ENCODE results near the gene MAPK4. TPM values are rescaled to one million over a fixed set of nuclear protein-coding genes. Genes with fewer than 3 reads are reported as not detected.

Gene MAPK4
- polyA plus RNA-seq, 1 donor, result 10.9 TPM

DNA sequence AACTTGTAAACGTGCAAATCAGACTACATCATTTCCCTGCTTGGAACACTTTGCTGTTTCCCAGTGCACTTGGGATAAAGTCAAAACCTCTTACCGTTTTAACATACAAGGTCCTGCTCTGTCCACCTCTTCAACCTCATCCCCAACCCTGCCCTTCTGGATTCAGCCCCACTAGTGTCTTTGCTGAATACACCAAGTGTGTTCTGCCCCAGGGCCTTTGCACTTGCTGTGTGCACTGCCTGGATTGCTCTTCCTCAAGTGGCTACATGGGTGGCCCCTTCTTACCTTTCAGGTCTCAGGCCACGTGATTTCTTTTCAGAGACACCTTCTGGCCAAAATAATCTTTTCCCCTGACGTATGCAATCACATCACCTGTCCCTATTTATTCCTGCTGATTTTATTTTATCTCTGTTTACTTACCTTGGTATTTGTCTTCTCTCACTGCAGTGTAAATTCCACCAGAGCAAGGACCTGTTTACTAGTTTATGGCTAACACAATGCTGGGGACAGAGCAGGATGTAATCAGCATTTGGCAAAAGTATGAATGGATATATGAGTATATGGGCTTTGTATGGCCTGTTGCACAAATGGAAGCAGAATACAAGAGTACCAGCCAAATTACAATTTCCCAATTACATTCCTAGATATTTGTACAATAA is 63.9 kb downstream of the MAPK4 start:
- DNase-seq (ENCODE audit: low read depth), result no peak

DNA sequence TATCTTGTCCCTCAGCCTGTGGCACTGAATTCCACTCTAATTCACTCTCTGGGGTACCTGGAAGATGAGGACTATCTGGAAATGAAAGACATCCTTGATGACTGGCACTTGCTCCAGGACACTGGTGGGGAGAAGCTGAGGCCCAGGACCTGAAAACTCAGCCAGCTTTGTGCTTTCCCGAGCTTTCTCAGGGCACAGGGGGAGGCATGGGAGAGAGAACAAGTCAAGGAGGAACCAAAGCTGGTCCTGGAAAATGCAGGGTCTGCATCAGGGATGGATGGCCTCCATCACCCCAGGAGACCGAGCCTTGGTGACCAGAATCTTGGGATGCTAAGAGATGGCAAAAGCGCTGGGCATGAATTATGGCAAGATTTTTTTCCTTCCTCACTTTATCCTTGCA is 65.1 kb downstream of the MAPK4 start:
- no peak for DNase-seq (ENCODE audit: low read depth)

DNA sequence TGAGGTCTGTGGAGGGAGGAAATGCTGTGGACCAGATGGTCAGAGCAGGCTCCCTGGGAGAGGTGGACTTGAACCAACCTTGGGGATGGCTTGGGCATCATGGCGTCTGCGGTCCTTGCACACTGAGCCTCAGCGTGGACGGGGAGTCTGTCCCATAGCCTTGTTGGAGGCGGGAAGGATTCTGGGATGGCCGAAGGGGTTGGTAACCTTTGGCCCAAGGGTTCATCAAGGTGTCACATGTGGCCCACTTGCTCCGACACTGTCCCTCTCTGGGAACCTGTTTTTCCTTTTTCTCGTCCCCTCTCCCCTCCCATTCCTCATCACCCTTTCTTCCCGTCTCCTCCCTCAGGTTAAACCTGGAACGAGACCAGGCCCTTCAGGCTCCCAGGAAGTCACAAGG is 66.4 kb downstream of the MAPK4 start:
- DNase-seq (ENCODE audit: low read depth), result no peak

DNA sequence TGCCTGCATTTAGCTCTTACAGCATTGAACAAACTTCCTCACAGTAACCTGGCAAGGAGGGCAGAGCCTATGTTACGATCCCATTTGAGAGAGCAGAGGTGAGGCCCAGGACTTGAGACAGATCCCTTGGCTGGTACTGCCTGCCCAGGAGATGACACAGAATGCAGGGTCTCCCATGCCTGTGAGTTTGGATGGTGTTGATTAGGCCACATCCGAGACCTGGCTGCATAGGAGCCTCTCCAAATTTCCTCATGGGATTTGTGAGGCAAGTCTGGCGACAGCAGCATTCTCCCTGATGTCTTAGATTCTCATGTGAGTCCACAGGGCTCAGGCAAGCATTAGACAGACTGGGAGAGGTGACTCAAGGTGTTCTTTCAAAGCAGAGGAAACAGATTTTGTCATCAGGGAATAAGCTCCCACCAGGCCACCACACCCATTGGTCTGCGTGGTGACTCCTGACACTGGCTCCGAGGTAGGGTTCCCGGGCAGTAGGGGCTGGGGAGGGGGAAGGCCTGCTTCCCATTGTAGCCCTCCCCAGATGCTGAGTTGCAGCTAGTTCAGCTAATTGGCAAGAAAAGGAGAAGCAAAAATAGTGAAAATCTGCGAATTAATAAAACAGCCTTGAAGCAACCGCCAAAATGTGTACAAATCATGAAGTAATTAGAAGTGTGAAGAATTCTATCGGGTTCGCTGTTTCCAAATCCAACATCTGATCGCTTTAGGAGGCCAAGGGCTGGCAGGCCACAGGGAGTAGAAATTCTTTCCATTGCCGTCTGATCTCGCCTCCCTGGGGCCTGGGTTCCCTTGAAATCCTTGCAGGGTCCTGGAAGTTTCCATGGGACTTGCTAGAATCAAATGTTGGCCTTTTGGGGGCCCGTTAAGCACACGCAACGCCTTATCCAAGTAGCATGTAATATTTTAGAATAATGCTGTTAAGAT is 68.0 kb downstream of the MAPK4 start:
- DNase-seq (ENCODE audit: low read depth), result no peak

DNA sequence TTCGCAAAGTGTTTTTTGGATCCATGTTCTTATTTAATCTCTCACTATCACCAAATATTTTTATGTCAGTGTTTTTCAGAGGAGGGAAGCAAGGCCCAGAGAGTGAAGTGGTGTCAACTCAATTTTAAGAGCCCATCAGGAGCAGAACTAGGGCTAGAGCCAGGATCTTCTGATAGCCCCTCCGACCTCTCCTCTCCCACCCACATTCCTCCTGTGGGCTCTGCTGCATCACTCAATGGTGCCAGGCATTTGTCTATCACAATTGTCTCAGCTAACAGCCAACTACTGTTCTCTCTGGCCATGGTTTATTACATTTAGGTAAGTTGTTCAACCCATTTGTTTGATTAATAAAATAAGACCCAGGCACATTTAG is 68.6 kb downstream of the MAPK4 start:
- DNase-seq (ENCODE audit: low read depth), result no peak

DNA sequence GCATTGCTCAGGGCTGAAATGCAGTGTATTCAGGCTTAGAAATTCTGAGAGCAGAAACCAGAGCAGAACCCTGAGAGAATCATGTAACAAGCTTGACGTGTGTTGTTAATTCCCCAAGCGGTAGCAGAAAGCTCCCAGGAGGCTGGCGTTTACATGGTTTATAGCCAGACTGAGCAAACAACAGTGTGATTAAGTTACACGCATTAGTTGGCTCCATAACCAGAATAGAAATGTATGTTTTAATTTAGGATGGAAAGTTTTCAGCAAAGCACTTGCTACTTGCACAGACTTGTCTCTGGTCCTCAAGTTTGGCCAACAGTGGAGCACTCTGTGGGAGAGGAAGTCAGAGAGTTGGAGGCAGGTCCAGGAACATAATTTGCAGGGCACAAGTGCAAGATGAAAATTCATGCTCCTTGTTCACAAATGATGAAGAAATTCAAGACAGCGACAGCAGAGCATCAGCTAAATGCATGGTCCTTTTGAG is 69.3 kb downstream of the MAPK4 start:
- no peak for DNase-seq (ENCODE audit: low read depth)

DNA sequence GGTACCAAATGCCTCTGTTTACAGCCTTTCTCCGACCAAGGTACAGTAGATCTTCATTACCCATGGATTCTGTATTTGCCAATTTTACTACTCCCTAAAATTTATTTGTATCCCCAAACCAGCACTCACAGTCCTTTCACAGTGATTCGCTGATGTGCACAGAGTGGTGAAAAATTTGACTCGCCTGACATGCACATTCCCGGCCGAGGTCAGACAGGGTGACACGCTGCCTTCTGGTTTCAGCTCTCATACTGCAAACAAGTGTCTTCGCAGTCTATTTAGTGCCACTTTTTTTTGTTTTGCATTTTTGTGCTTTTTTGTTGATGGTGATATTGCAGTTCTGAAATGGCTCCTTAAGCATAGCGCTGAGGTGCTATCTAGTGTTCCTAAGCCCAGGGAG is 71.0 kb downstream of the MAPK4 start:
- DNase-seq (ENCODE audit: low read depth), result no peak

DNA sequence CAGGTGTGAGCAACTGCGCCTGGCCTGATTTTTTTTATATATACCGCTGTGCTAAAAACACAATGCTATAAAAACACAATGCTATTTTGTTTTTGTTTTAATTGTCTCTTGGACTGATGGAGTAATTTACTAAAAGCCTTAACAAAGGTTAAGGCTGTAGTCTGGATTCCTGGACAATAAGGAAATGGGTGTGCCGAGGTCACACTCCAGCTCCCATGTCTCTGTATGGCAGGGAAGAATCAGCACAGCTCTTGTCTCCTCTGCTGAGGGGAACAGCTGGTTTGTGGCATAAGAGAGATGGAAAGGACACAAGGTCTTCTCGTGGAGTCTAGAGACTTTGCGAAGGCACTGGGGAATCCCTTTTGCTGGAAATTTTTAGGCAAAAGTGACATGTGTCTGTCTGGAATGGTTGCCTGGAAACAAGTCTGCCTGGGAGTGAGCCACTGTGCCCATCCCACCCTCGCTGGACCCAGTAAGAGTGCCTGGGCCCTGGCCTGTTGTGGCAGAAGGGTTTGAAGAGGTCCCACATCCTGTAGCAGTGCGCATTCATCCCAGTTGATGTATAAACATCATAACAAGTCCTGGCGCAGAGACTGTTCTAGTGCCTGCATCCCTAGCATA is 73.1 kb downstream of the MAPK4 start:
- DNase-seq (ENCODE audit: low read depth), result no peak

DNA sequence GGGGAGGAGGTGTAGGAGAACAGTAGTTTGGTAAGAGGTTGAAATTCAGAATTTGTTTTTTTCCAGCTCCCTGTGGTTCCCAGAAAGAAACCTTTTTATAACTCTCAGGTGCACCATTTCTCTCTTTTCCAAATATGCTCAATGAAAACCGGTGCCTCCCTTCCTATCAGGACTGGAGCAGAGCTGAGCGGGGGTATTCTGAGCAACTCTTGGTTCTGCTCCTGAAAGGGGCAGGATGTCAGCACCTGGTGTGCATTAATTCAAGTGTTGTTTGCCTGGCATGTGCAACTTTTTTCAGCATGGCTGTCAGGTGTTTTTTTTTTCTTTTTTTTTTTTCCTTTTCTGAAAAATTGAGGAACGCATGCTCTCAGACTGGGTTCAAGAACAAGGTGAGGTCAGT is 74.1 kb downstream of the MAPK4 start:
- DNase-seq (ENCODE audit: low read depth), result no peak

DNA sequence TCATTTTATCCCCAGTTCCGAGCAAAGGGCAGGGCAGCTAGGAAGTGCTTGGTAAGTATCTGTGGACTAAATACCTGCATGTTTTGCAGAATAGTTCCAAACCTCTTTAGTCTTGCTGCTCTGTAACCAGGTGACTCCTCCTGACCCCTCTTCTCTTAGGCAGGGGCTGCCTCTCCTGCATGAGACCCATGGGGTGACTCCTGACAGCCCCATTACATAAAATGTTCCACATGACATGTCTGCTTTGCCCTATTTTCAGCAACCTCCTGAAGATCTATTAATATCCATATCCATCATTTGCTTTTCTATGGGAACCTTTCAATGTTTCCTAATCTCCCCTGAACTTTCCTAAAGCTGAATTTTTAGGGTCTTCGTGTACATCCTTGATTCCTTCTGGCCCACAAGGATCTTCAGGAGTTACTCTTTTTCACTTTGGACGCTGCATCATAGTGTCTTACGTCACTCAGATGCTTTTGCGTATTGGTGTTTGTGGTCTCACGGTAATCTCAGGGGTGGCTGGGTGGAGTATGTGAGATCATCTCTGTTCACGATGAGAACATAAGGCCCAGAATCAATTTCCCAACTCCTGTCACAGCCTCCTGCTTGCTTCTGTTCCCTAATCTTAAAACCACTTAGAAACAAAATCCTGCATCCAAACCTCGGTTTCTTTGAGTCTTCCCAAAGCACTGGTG is 76.6 kb downstream of the MAPK4 start:
- no peak for DNase-seq (ENCODE audit: low read depth)

DNA sequence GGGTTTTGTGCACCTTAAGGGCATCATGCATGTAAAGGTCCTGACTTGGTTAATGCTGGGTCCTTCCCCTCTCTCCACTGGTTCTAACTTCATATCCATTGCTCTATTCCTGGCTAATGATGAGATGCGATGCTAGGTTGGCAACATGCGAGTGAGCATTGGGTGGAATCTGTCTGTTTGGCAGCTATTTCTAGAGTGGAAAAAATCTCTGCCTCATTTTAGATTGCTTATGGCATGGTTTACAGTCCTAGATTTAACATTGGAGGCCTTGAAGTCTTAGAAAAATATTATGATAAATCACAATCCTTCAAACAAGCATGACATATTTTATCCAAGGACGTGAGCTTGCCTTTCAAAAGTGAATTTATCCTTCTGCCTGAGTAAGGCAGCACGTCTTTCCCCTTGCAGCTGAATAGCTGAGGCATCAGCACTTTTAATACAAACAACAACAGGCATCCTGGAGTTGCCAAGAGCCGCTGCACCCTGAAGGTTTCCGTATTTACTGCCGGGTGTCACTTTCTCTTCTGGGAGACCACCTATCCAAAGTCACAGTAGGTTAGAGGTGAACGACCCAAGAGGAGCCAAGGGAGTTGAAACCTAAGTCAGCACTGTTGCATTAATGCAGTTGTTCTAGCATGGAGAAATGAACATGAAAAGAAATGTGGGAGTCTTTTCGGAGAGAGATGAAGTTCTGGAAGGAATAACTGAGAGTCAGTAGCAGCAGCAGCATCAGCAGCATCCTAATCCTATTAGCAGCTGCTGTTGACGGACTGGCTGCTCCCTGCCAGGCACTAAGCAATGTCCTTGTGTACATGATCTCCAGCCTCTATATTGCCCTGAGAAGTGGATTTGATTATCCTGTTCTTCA is 78.4 kb downstream of the MAPK4 start:
- DNase-seq (ENCODE audit: low read depth), result no peak

DNA sequence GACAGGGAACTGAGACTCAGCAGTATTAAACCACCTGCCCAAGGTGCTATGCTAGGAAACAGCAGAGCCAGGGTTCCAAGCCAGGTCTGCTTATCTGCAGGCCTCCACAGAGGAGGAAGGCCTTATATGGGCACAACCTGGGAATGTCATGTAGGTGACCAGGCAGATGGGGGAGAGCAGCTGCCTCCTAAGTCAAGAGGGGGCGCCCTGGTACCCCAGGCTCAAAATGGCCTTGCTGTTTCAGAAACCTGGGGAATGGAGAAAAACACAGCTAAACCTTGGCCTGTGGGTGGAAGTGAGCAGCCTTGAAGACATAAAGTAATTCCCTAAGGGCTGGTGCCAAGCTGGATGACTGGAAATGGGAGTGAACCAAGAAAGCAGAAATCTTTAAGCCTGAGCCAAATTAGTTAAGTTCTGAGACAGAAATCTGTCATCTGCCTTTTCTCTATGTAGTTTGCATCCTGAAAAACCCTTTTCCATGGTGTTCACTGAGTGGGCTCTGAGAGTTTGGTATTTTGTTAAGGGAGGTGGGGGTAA is 79.1 kb downstream of the MAPK4 start:
- DNase-seq (ENCODE audit: low read depth), result no peak

DNA sequence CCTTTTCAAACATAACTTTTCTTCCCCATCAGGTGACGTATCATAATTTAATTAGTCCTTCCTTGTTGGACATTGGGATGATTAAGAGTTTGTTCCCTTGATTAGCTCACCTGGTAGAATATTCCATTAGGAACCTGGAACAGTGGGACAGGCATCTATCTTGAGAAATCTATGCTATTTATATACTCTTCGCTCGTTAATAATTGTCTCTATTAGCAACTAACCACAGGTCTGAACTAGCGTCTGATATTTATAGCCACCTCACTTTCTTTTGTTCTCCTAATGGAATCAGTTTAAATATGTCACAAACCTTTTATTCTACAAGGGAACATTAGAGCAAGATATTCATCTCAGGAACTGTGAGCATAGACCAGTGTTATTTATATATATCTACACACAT is 79.8 kb downstream of the MAPK4 start:
- no peak for DNase-seq (ENCODE audit: low read depth)

DNA sequence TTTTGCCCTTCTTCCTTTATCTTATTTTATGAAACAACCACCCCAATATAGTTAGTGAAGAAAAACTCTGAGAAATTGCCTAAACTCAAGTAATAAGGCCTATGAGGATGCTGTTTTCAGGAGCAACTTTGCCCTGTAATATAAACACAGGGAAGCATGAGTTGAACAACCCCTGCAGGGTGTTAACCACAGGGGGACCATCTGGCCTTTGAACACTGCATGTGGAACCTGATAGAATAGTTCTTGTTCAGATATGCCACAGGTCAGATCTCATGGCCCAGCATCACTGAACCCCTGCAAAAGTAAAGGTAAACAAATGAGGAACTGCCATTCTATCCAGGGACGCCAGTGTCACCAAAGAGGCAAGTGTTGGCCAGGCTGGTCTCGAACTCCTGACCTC is 82.6 kb downstream of the MAPK4 start:
- DNase-seq (ENCODE audit: low read depth), result no peak

DNA sequence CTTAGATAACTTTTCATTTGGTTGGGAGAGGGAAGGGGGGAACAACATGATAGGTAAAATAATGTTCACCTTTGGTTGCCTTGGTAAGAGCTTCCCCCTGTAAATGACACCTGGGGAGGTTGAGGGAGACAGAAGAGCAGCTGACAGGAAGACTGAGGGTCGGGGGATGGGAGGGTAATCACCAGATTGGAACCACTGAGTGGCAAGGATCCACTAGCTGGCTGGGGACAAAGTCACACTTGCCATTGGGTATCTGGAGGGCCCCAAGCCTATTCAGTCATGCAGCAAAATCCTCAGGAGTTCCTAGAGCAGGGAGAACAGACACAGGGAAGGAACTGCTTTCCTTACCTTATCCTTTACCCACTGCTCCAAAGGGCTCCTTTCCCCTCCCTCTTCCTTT is 84.3 kb downstream of the MAPK4 start:
- DNase-seq (ENCODE audit: low read depth), result no peak

DNA sequence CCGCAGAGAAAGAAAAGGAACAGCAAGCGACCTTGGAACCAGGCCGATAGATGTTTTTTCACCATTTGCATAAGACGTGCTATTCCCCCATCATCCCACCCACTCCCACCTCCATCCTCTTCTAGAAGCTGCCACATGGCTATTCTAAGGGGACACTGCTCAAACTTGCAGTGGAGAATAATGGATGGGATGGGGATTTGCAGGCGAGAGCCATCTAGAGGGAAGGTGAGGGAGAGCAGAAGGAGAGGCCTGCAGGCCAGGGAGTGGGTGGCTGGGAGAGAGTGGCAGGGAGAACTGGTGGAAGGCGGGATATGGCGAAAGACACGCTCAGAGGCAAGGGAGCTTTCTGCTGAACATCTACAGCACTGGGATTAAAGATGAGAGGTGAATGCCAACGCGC is 84.9 kb downstream of the MAPK4 start:
- DNase-seq (ENCODE audit: low read depth), result no peak

DNA sequence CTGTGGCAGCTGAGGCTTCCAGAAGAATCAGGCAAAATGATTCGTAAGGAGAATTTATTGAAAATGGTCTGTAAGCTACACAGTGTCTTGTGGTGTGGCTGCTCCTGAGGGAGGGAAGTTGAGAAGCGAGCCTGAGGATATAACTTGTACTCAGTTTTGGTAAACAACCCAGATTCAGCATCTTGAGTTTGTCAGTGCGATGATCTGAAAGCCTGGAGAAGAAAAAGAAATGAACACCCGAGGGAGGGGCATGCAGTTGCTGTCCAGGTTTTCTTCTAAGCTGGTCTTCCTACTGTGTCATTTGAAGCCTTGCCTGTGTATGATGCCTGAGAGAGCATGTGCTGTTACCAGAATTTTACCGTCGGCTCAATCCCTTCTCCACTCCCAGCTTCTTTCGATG is 87.3 kb downstream of the MAPK4 start:
- no peak for DNase-seq (ENCODE audit: low read depth)

DNA sequence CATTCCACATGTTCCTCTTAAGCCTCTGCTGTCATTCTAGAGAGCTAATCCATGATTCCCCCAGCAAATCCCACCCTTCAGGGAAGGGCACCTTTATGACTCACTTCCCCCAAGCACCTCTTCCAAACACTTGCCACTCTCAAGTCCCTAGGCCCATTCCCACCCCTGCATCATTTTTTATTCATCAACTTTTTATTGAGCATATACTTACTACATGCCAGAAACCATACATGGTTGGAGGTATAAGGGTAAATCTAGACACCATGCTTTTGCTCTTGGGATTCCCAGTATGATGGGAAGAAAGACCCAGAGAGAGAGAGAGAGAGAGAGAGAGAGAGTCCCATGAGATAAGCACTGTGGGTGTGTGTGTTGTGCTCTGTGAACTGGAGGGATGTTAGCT is 87.9 kb downstream of the MAPK4 start:
- no peak for DNase-seq (ENCODE audit: low read depth)

DNA sequence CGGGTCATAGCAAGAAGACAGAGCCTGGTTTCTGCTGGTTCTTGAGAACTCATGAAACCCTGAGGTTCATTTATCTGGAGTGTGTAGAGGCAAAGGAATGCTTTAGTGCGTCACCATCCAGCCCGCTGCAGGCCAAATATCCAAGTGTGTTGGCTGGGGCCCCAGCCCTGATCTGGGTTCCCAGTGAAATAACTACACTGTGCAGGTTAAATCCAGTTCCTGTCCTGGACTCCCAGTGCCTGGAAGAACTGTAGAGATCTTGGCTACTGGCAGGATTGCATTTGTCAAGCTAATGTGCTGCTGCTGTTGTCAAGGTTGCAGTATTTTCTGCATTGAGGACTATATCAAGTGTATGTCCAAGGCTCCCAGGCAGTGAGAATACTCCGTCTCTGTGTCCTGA is 89.9 kb downstream of the MAPK4 start:
- DNase-seq (ENCODE audit: low read depth), result peak; percentile 22

DNA sequence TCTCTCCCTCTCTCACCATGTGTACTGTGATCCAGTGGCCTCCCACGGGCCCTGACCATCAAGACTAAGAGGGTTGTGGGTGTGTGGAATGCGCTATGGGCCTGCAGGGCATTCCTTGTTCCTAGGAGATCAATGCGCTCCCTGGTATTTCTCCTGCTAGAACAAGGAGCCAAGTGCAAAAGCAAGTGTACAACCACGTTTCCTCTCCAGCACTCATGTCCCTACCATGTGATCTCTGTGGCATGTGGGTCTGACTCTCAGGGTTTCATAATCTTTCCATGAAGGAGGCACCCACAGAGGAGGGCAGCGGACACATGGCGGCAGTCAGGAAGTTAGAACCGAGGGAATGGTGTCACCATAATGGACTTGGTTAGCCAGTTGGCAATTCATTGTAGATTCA is 91.4 kb downstream of the MAPK4 start:
- DNase-seq (ENCODE audit: low read depth), result no peak
